DMS53 treated with DMSO at 0.1 percent for 48 hours (cell line): Measurements from ENCODE around the gene ACOT7.
"Not testable (repeated sequence)": the region's sequence is repeated elsewhere in the genome, so short reads cannot be mapped to it uniquely, and the experiment has no call there.

ENCODE experiments used
- DNase-seq: peaks from one replicate; lab custom pipeline; 2025; ENCODE audit not compliant: unreplicated experiment; lab: John Stamatoyannopoulos, UW

Gene ACOT7

GRCh38 chr1:6239950-6240768 is 153.4 kb downstream of the ACOT7 start:
- peak; percentile 25 for DNase-seq

DNA sequence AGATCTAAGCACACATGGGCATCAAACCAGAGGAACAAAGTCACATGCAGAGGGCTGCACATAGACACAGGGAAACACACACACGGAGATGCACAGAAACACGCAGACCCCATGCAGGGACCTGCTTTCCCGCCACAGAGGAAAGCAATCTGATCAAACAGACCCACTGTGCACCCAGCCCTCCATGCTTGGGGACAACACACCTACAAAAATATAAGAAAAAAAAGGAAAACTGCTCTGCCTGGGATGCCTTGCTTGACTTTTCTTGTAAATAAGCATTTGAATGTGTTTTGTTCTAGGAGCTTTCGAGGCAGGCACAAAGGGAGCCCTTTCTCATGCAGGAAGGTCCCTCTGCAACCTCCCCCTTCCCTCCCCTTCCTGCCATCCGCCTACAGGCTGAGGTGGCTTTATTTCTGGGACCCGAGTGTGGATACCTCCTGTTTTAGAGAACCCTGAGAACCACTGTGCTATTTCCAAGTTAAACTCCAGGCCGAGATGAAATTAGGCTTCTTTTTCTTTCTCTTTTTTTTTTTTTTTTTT is 154.3 kb downstream of the ACOT7 start:
- DNase-seq: no peak

- no peak for DNase-seq
Observed at GRCh38 chr1:6237093-6237492, 156.5 kb downstream of the ACOT7 start.

DNA sequence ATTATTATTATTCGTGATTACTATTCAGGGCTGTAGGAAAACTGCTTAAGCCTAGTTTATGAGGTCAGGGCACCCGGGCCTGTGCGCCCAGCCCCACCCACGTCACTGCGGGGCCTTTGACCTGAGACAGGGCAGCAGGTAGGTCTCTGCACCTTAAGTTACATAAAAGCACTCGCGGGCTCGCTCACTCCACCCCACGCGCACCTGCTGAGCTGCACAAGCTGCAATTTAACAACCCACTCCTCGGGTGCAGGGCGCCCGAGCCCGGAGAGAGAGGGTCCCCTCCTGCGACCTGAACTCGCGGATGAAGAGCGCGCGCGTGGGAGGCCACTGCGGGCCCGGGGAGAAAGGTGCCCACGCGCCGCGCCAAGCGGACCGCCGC is 158.3 kb downstream of the ACOT7 start:
- no peak for DNase-seq

GRCh38 chr1:6234502-6235295 is 158.9 kb downstream of the ACOT7 start:
- DNase-seq: no peak

DNA sequence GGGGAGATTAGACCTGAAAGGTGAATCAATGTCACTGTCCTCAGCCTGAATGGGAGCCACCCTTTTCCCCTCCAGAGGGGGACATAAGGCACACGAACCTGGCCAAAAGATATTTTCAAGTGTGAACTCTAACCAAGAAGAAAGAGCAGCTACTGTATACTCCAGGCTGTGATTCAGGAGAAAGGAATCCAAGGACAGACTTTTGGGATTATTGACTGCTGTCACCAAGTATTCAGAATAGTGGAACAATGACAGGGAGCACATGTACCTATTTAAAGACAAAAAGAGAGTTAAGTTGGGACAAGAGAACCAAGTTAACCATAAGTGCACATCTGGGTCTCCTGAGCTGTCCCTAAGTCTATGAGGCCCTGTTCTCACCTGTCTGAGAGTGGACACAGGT is 160.2 kb downstream of the ACOT7 start:
- DNase-seq: no peak

DNA sequence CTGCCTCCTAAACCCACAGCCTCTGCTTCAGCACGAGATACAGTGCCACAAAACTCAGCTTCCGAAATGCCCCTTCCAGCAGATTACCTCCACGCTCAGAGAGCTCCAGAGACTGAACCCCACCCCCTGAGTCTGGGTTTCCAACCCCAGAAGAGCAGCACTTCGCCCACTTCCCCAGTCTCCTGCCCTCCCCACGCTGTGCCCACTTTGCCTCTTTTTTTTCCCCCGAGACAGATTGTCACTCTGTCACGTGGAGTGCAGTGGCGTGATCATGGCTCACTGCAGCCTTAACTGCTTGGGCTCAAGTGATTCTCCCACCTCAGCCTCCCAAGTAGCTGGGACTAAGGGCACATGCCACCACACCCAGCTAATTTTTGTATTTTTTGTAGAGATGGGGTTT is 167.9 kb downstream of the ACOT7 start:
- DNase-seq: no peak

DNA sequence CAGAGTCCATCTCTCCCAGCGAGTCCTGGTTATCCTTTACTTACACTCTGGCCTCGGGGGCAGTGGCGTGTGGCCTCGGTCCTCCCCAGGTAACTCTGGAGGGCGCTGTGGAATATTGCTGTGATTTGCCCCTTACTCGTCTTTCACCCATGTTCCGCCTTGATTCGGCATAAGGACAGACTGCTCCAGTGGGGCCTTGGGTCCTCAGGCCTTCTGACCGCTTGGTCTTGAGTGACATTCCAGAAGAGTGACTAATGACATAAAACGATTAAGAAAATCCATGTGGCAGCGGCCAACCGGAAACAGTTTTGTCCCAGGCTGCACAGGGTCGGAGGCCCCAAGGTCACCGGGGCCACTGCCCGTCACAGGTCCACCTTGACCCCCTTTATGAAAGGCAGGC is 168.8 kb downstream of the ACOT7 start:
- no peak for DNase-seq

DNA sequence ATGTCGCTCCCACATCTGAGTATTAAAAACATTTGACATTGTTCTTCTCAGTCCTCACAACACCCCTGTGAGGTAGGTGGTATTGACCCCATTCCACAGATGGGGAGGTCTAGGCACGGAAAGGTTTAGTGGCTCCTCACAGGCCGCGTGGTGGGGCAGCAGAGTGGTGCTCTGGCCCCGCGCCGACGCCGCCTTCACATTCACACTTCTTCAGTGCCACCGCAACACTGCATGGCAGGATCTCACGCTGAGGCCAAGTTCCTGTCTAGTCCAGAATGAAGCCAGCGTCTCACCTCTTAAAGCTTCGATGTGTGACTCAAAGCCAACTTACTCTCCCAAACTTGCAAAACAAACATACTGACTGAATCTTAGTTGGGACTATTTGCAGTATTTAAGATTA is 169.9 kb downstream of the ACOT7 start:
- DNase-seq: no peak

DNA sequence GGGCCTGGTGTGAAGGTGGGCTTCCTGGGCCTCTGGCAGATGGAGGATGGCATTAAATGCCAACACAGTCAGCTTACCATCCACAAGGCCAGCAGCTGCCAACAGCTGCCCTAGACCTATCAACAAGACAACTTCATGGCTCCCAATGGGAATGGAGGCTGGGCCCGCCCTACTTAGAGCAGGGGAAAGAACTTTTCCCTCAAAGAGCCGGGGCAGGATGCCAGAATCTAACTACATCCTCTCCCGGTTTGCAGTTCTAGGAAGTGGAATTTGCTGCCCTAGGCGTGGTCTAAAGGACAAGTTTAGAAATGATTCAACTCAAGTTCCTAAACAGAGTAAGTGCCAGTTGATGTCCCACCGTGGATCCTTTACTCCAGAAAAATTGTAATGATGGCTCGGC is 170.9 kb downstream of the ACOT7 start:
- no peak for DNase-seq

- DNase-seq: no peak
Observed at GRCh38 chr1:6221210-6221784, 172.3 kb downstream of the ACOT7 start.

DNA sequence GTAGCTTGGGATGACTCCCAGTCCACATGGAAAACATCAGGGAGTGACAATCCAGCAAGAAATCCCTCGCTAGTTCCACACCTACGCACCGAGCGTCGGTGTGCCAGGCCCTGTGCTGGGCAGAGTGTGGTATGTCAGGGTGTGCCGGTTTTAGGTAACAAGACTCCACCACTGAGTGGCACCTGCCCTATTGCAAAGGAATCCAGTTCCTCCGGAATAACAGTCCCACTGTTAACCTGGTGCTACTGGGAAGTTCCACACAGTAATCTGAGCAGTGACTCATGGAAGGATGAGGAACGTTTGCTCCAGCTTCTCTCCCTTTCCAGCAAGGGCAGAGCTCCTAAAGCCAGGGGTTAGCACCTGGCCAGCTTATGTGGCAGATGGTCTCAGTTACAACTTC is 173.3 kb downstream of the ACOT7 start:
- no peak for DNase-seq

DNA sequence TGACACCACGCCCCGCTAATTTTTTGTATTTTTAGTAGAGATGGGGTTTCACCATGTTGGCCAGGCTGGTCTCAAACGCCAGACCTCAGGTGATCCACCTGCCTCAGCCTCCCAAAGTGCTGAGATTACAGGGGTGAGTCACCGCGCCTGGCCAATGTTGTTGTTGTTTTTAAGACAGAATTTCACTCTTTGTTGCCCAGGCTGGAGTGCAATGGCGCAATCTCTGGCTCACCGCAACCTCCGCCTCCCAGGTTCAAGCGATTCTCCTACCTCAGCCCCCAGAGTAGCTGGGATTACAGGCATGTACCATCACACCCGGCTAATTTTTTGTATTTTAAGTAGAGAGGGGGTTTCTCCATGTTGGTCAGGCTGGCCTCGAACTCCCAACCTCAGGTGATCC is 173.9 kb downstream of the ACOT7 start:
- not testable (repeated sequence) for DNase-seq

DNA sequence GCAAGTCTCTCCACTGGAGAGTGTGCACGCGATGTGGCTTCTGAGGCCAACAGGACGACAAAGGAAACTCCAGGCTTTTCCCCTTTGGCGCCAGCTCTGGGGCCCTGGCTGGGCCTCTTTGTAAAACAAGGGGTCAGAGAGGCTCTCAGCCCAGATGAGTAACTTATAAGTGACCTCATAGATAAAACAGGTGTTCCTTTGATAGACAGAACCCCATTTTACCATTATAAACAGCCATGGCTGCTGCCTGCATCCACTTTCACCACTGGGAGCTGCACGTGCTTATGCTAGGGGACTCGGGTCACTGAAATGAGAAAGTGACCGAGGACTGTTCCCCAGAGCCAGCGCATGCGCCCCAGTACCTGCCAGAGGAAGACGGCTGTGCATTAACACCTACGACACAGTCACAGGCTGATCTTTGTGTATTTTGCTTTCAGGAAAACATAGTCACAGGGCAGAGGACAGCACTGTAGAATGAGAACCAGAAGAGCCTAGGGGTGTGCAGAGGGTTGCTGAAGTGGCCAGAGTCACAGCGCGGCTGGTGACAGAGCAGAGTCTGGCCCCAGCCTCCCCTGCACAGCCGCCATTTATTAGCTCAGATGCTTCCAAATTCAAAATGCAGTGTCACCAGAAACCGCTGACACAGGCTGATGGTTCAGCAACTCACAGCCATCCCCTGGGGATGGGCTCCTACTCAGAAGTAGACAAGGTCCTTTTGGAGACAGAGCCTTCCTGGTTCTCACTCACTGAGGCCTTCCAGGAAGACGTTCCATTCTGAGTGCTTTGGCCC is 175.0 kb downstream of the ACOT7 start:
- DNase-seq: no peak
